Measurements from ENCODE around the gene CEP170B.
"Not testable (repeated sequence)": the region's sequence is repeated elsewhere in the genome, so short reads cannot be mapped to it uniquely, and the experiment has no call there.

CEP170B gene

DNA sequence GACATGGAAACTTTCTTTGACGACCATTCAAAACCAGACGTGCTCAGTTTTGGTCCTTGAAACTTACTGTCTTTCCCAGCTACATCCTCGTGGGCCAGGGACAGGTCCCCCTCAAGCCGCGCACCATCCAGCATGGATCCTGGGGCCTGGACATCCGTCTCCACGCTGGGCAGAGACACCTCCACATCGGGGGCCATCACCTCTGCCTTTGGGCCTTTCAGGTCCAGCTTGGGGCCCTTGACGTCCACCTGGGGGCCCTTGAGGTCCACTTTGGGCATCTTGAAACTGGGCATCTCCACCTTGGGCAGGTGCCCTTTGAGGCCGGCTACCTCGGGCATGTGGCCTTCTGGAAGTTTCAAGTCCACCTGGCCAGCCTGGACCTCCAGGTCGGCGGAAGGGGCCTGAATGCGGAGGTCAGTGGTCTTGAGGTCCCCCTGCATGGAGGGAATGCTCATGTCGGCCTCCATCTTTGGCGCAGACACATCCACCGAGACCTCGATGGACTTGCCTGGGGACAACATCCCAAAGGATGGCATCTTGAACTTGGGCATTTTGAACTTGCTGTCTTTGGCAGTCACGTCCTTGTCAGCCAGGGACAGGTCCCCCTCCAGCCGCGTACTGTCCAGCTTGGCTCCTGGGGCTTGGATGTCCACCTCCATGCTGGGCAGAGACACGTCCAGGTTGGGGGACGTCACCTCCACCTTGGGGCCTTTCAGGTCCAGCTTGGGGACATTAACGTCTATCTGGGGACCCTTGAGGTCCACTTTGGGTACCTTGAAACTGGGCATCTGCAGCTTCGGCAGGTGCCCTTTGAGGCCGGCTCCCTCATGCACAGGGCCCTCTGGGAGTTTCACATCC is 76.7 kb downstream of the CEP170B start:
- DNase-seq (ENCODE audit: low read depth in 2 of 2, low spot score in 1 of 2), result no peak

DNA sequence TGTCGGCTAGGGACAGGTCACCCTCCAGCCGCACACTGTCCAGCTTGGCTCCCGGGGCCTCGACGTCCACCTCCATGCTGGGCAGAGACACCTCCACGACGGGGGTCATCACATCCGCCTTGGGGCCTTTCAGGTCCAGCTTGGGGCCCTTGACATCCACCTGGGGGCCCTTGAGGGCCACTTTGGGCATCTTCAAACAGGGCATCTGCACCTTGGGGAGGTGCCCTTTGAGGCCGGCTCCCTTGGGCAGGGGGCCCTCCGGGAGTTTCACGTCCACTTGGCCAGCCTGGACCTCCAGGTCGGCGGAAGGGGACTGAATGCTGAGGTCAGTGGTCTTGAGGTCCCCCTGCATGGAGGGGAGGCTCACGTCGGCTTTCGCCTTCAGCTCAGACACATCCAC is 77.5 kb downstream of the CEP170B start:
- DNase-seq (ENCODE audit: low read depth in 2 of 2, low spot score in 1 of 2), result no peak

DNA sequence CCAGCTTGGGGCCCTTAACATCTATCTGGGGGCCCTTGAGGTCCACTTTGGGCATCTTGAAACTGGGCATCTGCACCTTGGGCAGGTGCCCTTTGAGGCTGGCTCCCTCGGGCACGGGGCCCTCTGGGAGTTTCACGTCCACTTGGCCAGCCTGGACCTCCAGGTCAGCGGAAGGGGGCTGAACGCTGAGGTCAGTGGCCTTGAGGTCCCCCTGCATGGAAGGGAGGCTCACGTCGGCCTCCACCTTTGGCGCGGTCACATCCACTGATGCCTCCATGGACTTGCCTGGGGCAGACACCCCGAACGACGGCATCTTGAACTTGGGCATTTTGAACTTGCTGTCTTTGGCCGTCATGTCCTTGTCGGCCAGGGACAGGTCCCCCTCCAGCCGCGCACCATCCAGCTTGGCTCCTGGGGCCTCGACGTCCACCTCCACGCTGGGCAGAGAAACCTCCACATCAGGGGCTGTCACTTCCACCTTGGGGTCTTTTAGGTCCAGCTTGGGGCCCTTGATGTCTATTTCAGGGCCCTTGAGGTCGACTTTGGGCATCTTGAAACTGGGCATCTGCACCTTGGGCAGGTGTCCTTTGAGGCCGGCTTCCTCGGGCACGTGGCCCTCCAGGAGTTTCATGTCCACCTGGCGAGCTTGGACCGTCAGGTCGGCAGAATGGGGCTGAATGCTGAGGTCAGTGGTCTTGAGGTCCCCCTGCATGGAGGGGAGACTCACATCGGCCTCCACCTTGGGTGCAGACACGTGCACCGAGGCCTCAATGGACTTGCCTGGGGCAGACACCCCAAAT is 78.3 kb downstream of the CEP170B start:
- DNase-seq (ENCODE audit: low read depth in 2 of 2, low spot score in 1 of 2), result not testable (repeated sequence)

DNA sequence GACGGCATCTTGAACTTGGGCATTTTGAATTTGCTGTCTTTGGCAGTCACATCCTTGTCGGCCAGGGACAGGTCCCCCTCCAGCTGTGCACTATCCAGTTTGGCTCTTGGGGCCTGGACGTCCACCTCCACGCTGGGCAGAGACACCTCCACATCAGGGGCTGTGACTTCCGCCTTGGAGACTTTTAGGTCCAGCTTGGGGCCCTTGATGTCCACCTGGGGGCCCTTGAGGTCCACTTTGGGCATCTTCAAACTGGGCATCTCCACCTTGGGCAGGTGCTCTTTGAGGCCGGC is 78.9 kb downstream of the CEP170B start:
- not testable (repeated sequence) for DNase-seq (ENCODE audit: low read depth in 2 of 2, low spot score in 1 of 2)

DNA sequence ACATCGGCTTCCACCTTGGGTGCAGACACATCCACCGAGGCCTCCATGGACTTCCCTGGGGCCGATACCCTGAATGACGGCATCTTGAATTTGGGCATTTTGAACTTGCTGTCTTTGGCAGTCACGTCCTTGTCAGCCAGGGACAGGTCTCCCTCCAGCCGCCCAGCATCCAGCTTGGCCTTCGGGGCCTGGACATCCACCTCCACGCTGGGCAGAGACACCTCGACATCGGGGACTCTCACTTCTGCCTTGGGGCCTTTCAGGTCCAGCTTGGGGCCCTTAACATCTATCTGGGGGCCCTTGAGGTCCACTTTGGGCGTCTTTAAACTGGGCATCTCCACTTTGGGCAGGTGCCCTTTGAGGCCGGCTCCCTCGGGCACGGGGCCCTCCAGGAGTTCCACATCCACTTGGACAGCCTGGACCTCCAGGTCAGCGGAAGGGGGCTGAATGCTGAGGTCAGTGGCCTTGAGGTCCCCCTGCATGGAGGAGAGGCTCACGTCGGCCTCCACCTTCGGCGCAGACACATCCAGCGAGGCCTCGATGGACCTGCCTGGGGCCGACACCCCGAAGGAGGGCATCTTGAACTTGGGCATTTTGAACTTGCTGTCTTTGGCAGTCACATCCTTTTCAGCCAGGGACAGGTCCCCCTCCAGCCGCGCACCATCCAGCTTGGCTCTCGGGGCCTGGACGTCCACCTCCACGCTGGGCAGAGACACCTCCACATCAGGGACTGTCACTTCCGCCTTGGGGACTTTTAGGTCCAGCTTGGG is 79.6 kb downstream of the CEP170B start:
- DNase-seq (ENCODE audit: low read depth in 2 of 2, low spot score in 1 of 2), result not testable (repeated sequence)

DNA sequence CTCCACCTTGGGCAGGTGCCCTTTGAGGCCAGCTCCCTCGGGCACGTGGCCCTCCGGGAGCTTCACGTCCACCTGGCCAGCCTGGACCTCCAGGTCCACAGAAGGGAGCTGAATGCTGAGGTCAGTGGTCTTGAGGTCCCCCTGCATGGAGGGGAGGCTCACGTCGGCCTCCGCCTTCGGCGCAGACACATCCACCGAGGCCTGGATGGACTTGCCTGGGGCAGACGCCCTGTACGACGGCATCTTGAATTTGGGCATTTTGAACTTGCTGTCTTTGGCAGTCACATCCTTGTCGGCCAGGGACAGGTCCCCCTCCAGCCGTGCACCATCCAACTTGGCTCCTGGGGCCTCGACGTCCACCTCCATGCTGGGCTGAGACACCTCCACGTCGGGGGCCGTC is 80.2 kb downstream of the CEP170B start:
- DNase-seq (ENCODE audit: low read depth in 2 of 2, low spot score in 1 of 2), result not testable (repeated sequence)
